Stimulated activated CD4-positive, alpha-beta T cell treated with anti-CD3 and anti-CD28 coated beads, Interleukin-12 subunit alpha, Interleukin-12 subunit beta, amount 100 ng/mL, for 4 hours (primary cell): ENCODE results near the gene NAV1.
A peak's percentile ranks its signal among the peaks of the same experiment; 100 is the strongest.
"Not testable (repeated sequence)": the region's sequence is repeated elsewhere in the genome, so short reads cannot be mapped to it uniquely, and the experiment has no call there.

Source experiments
- DNase-seq: peaks from one replicate; pipeline ENCODE4 v3.0.0-alpha.2; 2020

Gene NAV1

DNA sequence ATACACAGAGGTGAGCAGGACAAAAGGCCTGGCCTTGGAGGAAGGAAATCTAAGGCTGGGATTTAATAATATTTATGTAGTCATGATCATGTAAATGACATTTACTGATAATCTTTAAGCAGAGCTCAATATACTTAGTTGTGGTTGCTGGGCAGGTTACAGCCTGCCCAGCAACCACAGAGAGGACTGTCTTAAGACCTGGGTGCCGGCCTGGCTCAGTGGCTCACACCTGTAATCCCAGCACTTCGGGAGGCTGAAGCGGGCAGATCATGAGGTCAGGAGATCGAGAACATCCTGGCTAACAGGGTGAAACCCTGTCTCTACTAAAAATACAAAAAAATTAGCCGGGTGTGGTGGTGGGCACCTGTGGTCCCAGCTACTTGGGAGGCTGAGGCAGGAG lies 10.6 kb downstream of the NAV1 start:
- DNase-seq = not testable (repeated sequence)

DNA sequence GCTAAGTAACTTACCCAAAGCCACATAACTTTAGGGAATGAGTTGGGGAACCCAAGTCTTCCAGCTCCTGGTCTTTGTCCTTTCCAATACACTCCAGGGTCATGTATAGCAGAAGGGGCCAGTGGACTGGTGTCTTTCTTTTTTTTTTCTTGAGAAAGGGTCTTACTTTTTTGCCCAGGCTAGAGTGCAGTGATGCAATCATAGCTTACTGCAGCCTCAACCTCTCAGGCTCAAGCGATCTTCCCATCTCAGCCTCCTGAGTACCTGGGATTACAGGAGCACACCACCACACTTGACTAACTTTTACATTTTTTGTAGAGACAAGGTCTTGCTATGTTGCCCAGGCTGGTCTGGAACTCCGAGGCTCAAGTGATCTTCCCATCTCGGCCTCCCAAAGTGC lies 12.2 kb downstream of the NAV1 start:
- no peak for DNase-seq

DNA sequence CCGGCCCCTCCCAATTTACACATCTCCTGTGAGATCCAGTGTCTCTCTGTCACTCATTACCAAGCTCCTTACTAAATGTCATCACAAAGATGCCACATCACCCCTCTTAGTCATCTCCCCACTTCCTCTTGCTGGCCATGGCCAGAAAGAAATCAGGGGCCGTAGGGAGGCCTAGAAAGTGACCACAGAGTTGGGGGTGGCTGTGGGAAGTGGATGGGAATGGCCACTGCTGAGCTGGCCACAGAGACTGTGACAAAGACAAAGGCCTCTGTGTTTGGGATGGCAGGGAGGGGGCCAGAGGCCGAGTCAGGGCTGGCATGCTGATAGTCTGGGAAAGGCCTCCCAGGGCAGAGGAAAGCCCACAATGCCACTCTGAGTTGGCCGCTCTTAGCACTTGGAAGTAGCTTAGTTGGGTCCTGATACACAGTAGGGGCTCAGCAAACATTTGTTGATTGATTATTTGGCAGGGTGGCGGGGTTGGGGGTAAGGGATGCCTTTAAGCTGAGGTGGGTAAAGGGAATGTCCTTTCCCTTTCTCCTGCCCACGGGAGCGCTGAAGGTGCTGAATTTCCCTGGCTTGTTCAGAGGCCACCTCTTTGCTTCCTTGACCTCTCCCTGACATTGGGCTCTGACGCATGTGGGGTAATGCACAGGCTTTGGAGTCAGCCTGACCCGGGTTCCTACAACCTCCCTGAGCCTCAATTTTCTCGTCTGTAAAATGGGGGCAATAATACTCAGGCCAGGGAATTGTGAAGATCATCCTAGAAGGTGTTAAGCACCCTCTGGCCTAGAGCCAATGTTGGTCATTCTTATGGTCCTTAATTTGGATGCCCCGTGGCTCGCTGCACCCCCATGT lies 13.2 kb downstream of the NAV1 start:
- no peak for DNase-seq

DNA sequence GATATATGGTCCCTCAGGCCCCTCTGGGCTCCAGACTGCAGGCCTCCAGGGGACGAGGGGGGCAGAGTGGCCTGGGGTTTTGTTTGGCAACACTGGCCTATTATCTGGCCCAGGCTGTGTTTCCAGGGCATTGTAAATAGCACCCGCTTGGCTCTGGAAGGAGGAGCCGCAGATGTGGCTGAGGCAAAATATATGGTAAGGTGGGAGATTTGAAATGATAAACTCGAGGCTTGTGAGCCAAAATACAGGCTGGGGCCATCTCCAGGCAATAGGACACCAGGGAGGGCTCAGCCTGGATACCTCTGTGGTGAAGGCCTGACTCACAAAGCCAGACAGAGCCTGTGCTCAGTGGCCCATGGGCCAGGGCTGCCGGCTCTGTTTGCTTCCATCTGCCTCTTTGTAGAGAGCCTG lies 14.0 kb downstream of the NAV1 start:
- DNase-seq = no peak

DNA sequence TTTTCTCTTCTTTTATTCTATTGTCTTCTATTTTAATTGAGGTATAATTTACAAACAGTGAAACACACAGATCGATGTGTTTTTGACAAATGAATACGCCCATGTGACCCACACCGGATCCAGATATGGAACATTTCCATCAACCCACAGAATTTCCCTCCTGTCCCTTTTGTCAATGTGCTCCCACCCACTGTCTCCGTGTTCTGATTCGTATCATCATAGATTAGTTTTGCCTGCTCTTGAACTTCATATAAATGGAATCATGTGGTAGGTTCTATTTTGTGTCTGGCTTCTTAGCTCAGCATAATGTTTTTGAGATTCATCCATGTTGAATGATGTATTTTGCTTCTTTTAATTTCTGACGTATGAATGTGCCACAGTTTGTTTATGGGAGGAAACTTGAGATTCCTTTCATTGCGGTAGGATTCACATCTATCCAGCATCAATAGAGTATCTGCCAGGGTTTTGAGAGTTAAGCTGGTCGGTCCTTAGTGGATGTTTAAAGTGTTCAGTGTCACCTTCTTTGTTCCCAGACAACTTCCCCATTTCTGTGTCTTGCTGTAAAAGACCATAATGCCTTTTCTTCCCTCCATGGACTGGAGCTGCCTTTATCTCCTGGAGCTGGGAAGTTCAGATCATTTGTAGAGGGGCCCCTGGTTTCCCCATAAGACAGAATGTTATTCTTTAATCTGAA lies 14.7 kb downstream of the NAV1 start:
- DNase-seq = no peak

DNA sequence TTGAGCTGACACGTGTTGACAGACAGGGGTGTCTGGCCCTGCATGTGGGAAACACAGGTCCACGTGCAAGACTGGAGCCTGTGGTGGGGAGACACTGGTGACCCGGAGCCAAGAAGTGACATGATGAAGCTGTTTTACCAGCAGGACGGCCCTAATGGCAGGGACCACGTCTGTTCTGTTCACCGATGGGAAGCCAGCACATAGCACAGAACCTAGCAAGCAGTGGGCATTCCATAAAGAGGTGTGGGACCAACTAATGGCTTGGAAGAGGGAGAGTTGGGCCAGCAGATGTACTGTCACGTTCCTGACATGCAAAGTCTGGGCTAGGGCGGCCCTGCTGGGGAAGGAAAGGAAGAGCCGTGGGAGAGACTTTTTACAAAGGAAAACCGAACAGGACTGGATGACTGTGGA lies 15.3 kb downstream of the NAV1 start:
- DNase-seq = no peak

DNA sequence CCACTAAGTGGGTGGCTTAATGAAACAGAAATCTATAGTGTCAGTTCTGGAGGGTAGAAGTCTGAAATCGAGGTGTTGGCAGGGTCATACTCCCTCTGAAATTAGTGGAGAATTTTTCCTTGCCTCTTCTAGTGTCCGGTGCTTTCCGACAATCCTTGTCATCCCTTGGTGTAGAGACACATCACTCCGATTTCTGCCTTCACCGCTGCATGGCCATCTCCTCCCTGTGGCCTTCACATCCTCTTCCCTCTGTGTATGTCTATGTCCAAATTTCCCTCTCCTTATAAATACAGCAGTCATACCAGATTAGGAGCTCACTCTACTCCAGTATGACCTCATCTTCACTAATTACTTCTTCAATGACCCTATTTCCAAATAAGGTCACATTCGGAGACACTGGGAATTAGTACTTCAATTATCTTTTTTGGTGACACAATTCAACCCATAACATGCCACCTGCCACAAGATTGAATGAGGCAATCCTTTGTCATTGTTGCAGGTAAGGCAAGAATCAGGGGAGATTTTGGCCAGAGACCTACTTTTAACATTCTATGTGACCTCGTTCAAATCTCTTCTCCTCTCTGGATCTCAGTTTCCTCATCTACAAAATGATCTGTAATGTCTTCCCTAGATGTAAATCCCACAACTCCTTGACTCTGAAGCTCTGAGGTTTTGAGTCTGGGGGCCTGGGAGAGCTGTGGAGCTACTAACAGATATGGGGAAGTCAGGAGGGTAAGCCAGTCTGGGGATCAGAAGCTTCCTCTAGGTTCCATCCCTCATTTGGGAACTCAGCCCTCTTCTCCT lies 16.1 kb downstream of the NAV1 start:
- DNase-seq = no peak

DNA sequence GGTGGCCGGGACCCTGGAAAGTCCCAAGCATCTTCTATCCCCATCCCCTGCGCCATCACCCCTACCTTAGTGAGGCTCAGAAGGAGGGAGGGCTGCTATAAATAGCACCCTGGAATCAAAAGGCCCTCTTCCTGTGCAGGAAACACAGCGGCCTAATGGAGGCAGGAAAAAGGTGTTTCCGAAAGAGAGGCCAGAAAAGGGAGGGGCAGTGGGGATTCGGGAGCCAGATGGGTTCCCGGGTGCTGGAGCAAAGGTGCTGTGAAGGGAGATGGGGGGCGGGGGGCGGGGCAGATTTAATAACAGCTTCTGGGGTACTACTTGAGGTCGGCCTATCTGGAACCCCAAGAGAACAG lies 16.6 kb downstream of the NAV1 start:
- DNase-seq = no peak

DNA sequence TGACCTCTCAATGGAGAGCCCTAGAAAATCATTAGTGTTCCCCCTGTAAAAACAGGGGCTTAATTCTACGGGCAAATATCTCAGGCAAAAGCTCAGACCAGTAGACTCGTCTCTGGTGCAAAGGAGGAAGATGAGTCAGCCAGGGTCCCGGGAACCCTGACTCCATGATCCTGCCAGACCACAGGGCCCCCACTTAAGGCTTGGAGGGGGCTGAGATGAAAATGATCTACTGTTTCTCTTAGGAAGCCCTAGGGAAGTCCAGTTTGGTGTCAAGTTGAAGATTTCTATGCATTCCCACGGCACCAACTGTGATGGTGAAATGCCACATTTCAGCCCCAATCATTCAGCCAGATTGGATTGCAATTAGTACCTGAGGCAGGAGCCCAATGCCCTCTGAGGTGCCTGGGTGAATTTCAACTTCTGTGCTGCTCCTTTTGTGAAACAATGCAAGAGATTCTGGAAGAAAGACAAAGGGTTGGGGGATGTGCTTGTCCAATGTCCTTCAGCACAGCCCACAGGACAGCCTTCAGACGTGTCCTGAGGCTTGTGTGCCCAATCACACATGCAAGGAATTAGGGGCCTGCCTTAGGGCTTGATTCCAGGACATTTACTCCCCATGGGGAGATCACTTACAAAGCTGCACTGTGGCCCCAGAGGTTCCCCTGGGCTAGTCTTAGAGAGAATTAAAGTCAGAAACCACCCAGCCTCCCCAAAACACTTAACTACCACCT lies 18.1 kb downstream of the NAV1 start:
- no peak for DNase-seq

DNA sequence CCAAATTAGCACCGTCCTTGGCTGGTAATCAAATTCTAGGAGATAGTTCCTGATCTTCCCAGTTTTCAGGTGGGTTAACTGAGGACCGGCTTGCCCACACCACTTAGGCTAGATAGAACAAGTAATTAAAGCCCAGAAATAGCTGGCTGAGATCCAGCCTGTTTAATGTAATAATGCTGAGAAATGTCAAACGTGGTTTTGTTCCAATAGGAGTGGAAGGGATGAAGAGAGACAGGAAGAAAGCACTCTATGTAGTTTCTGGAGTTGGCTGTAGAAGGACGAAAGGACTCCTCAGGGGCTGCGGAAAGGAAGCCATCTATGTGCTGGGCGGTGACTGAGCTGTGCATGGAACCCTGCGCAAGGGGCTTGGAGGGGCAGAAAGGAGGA lies 18.6 kb downstream of the NAV1 start:
- no peak for DNase-seq

DNA sequence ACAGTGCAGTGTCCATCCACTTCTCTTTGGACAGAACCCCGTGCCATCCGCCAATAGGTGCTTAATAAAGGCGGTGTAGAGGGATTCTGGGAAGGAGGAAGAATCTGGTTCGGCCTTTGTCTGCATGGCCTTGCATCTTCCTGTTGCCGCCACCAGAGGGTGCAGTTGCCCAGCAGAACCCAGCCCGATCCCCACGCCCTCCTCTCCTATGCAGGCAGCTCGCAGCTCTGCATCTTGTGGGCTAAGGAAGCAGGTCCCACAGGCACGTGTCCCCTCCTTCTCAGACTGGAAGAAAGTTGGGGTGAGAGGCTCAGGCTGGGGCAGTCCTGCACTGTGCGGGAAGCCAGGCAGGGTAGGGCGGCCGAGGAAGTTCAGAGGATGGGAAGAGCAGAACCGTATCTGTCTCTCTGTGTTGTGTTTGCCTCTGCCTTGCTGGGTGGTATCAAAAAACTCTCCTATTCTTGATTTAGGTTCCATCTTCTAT lies 20.8 kb downstream of the NAV1 start:
- DNase-seq = peak; percentile 59

DNA sequence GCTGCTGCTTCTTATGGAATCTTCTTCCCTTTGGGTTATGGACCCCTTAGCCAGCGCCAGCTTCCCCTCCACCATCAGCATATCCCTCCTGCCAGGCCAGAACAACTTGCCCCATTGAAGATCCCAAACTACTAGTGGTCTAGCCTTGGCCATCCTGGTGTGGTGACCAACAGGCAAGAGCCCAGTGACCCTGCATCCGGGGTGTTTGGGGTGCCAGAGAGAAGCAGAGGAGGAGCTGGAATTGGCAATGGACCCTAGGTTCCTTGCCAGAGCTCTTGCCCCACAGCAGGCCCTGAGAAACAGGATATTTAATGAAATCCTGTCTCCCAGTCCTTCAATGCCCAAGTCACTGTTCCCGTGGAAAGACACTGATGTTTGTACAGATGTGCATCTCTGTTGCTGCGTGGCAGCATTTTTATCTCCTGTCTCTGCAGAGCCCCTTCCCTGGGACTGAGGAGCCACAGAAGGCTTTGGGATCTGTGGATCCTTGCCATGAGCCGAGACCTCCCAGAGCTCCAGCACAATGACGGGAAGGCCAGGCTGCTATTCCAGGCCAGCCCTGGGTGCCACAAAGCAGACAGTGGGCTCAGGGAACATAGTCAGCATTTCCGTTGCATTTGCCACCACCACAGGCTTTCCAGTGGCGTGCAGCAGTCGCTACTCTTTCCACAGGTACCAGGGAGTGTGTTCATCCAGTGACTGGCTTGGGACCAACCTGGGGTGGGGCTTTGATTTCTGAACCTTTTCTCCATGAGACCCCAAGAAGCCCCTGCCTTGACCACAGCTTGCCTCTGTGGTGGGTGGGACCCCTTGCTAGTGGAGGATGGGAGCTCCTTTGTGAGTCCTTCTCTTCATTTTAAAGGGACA lies 21.6 kb downstream of the NAV1 start:
- DNase-seq = no peak

DNA sequence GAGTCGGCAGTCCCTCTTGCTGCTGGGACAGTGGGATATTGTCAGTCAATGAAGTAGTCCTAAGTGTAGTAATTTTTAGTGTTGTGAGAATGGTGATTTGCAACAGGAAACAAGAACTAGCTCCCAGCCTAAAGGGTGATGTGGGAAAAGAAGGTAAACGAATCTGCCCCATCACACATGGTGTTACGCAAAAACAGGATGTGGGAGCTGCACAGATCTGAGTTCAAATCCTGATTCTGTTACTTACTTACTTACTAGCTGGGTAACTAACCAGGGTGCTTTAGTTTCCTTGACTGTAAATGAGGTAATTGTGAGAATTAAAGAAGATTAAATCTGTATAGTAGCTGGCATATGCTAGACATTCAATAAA lies 22.3 kb downstream of the NAV1 start:
- no peak for DNase-seq

DNA sequence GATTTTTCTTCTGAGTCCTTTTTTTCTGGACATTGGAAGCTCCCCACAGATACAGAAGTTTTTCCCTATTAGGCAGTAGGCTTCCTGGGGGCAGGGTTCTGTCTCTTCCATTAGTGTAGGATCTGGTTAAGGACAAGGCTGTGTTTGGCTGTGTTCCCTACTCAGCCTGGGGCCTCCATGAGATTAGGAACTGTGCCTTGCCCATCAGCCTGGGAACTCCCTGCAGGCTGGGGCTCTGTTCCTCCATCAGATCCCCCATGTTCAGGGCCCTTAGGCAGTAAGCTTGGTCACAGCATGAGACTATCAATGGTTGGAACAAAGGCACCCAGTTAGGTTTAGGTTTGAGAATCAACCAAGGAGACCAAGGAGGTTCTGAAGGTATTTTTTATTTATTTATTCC lies 22.7 kb downstream of the NAV1 start:
- DNase-seq = no peak

DNA sequence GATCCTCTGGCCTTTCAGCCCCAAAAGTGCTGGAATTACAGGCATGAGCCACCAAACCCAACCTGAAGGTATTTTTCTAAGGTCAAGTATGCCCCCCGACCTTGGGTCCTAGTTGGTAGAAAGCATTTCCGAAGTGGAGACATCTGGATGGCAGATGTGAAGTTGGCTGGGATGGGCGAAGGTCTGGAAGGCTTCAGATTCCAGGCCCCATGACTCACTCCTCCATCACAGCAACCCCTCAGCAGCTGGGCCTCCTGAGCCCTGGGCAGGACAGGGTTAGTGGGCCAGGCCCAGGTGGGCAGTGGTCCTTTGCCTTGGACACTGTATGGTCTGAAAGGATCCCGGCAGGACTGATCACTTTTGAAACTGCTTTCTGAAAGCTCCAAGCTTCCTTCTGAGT lies 23.3 kb downstream of the NAV1 start:
- DNase-seq = no peak

DNA sequence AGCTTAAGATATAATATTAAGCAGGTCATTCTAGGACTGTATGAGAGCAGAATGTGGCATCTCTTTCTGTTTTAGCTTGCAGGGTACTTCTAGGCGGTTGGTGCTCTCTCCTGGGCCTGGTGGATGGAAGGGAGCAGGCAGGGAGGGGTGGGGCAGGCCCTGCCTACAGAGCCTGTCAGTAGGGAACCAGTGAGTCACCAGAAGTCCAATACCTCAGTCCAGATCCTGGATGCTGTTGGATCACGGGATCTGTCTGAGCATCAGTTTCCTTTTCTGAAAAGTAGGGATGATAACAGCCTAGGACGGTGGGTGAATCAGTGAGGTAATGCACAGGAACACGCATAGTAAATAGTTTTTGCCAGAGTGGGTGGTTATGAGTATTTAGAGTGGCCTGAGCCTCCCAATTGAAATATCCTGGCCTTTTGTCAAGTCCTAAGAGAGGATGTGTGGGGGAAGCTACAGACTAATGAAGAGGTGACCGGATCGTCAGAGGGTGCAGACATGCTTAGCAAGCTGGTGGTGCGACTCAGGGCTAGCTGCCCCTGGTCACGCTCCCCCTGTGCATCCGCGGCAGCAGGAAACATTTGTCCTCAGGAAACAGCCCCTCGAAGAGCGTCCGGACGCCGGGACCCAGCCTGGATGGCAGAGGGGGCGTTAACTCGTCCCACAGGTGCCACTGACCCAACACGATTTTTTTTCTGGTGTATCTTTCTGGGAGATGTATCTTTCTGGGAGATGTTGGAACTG lies 23.9 kb downstream of the NAV1 start:
- DNase-seq = no peak

DNA sequence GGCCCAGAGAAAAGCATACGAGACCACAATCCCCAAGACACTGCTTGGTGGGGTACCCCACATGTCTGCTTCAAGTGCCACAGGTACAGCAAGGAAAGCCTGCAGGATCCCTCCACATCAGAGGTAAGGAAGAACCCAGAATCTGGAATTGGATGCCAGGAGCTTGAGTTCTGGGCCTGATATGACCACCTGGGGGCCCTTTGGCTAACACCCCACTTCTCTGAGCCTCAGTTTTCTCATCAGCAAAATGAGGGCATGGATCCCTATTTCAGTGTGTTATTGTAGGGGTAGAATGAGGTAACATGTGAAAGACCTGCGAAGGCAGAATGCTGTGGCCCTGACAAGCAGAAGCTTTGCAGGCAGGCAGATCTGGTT lies 24.5 kb downstream of the NAV1 start:
- no peak for DNase-seq

DNA sequence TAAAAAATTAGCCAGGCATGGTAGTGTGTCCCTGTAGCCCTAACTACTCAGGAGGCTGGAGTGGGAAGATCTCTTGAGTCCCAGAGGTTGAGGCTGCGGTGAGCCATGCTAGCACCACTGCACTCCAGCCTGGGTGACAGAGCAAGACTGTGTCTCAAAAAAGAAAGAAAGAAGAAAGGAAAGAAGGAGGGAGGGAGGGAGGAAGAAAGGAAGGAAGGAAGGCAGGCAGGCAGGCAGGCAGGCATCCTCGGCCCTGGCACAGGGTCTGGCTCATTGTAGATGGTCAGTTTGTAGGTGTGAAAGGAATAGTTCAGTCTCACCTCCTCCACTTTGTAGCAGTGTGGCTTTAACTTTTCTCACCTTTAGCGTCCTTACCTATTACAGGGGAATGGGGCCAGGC lies 25.0 kb downstream of the NAV1 start:
- no peak for DNase-seq

DNA sequence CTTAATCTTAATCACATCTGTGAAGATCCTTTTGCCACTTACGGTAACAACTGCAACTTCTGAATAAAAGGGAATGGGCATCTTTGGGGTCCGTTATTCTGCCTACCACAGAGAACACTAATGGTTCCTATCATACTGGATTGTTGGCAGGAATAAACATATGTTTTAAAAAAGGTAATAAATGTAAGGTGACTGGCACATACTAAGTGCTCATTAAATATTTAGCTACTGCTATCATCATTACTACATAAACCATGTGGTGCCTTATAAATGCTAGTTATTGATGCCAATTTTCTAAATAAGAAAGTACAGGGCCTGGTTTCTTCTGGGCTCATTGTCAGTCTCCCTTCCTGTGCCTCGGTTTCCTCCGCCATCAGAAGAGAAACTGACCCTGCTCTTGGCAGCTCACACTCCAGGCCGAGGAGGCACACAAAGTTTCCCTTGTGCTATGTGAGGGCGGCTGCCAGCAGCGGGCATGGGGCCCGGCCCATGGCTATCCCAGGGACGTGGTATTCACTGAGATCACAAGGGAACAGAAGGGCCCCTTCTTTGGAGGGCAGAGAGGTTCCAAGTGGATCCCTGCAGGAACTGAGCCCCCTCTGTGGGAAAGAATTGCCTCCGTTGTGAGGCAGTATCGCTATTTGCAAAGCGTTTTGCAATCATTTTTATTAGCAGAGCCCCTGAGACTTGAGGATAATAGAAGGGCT lies 26.2 kb downstream of the NAV1 start:
- no peak for DNase-seq

DNA sequence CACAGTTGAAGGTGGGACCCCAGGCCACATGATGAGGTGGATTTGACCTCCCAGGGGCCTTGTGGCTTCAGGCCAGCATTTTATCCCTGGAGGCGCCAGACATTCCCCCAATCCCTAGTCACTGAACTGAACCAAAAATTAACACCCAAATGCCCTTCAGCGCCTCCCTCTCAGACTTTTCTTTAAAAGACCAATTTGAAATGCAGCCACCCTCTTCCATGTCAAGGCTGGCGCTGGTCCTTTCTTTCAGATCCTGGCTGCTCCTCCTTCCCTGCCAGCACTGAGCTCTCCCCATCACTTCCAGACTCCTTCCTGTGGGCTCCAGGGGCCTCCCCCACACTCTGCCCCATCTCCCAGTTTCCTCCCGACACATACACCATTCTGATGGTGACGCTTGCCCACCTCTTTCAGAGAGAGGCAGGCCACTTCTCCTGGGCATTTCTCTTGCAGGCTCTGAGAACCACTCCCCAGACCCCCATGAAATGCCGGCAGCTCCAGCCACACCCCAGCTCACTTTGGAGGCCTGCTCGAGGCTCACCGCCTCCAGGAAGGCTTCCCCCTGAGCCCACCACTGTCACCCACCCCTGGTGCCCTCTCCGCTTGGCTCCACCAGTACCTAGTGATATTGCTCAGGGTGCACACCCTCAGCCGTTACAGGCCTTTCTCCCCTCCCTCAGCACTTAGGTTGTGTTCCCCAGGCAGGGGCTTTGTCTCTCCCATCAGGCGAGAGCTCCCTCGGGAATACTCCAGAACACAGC lies 27.0 kb downstream of the NAV1 start:
- no peak for DNase-seq
